ENCODE measurements around the gene C1QTNF8.

DNA sequence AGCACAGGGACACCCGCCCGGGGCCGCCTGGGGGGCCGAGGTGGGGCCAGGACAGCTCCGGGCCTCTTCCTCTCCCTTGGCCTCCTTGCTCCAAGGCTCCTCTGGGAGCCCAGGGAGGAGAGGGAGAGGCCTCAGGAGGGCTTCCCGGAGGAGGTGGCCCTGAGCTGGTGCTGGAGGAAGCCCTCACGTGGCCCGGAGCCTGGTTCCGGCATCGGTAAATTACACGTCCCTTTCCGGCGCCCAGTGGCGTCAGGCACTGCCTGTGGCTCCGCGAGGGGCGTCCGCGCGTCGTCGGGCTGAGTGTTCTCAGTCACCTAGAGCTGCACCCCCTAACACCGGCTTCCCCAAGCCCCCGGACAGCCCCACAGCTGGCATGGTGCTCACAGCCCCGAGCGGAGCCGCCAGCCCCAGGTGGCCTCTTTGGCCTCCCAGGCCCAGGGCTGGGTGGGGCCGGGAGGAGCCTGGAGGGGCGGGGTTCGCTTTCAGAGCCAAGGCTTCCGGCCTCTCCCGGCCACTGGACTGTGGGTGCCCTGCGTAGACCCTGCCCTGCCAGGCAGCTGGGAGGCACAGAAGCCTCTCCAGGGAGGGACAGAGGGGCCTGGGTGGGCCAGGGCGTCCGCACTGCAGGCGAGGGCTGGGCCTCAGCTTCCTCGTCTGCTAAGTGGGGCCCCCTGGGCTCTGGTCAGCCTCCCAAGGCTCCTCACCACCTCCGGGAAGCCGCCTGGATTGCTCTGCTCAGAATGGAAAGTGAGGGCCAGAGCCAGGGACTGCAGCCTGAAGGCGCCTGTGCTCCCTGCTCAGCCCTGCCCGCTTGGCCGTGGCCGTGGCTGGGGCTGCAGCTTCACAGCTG, 51.4 kb downstream of the C1QTNF8 start:
- TF ChIP-seq, protein P1, sequence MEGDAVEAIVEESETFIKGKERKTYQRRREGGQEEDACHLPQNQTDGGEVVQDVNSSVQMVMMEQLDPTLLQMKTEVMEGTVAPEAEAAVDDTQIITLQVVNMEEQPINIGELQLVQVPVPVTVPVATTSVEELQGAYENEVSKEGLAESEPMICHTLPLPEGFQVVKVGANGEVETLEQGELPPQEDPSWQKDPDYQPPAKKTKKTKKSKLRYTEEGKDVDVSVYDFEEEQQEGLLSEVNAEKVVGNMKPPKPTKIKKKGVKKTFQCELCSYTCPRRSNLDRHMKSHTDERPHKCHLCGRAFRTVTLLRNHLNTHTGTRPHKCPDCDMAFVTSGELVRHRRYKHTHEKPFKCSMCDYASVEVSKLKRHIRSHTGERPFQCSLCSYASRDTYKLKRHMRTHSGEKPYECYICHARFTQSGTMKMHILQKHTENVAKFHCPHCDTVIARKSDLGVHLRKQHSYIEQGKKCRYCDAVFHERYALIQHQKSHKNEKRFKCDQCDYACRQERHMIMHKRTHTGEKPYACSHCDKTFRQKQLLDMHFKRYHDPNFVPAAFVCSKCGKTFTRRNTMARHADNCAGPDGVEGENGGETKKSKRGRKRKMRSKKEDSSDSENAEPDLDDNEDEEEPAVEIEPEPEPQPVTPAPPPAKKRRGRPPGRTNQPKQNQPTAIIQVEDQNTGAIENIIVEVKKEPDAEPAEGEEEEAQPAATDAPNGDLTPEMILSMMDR (IDR thresholded peaks at IDR 0.05): no peak
- TF ChIP-seq POLR2AphosphoS5 (IDR thresholded peaks at IDR 0.05; ENCODE audit: low read depth, low read length) (no peak), SIN3A (IDR thresholded peaks at IDR 0.05; ENCODE audit: borderline replicate concordance, insufficient read depth, low read depth, low read length) (no peak), TCF7L2 (IDR thresholded peaks at IDR 0.05; ENCODE audit: low read depth, low read length) (no peak)
- TF ChIP-seq, protein P2, sequence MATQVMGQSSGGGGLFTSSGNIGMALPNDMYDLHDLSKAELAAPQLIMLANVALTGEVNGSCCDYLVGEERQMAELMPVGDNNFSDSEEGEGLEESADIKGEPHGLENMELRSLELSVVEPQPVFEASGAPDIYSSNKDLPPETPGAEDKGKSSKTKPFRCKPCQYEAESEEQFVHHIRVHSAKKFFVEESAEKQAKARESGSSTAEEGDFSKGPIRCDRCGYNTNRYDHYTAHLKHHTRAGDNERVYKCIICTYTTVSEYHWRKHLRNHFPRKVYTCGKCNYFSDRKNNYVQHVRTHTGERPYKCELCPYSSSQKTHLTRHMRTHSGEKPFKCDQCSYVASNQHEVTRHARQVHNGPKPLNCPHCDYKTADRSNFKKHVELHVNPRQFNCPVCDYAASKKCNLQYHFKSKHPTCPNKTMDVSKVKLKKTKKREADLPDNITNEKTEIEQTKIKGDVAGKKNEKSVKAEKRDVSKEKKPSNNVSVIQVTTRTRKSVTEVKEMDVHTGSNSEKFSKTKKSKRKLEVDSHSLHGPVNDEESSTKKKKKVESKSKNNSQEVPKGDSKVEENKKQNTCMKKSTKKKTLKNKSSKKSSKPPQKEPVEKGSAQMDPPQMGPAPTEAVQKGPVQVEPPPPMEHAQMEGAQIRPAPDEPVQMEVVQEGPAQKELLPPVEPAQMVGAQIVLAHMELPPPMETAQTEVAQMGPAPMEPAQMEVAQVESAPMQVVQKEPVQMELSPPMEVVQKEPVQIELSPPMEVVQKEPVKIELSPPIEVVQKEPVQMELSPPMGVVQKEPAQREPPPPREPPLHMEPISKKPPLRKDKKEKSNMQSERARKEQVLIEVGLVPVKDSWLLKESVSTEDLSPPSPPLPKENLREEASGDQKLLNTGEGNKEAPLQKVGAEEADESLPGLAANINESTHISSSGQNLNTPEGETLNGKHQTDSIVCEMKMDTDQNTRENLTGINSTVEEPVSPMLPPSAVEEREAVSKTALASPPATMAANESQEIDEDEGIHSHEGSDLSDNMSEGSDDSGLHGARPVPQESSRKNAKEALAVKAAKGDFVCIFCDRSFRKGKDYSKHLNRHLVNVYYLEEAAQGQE (IDR thresholded peaks at IDR 0.05; ENCODE audit: insufficient read depth in 1 of 2, low read depth in 2 of 2, low read length in 1 of 2): no peak
